H1 (cell line): ENCODE results near the gene EMP2. TPM values are rescaled to one million over a fixed set of nuclear protein-coding genes. Genes with fewer than 3 reads are reported as not detected.

Experiments used
- CTCF ChIA-PET: fragments of 300-600 bp; sonication (Branson Sonifier 250); formaldehyde crosslinking; loops from one replicate; lab custom pipeline; 2021; ENCODE audit not compliant: partially characterized antibody; lab: Charles Lee
- POLR2A ChIA-PET: fragments of 300-600 bp; sonication (Branson Sonifier 250); formaldehyde crosslinking; loops from one replicate; lab custom pipeline; 2021; ENCODE audit warnings: inconsistent platforms; ENCODE audit not compliant: partially characterized antibody; lab: Charles Lee
- DNase-seq, 2 experiments: peaks; one replicate each; pipeline versions ENCODE4 v3.0.0 to v3.0.0-alpha.2; 2010 to 2022; ENCODE audit warnings: low spot score in 2 of 2, low read depth in 1 of 2, mixed read lengths in 1 of 2
- FAIRE-seq: peaks from 2 replicates; lab custom pipeline; 2011; peaks lifted over from hg19 to GRCh38; lab: Jason Lieb, UNC
- H2AFZ ChIP-seq: 2 replicates; pipeline ENCODE4 v1.8.1; 2012; ENCODE audit warnings: low read length, inconsistent platforms
- H2AK5ac ChIP-seq: 2 replicates; pipeline ENCODE4 v1.6.1; 2013; ENCODE audit warnings: low read depth, low read length
- H2BK120ac ChIP-seq: replicated peaks from 2 replicates; pipeline ENCODE3; 2013; ENCODE audit warnings: low read depth, low read length, inconsistent platforms
- H2BK12ac ChIP-seq: 2 replicates; pipeline ENCODE4 v1.6.1; 2013; ENCODE audit warnings: low read depth, low read length
- H2BK15ac ChIP-seq: 2 replicates; pipeline ENCODE4 v1.6.1; 2013; ENCODE audit warnings: low read length
- H2BK20ac ChIP-seq: 2 replicates; pipeline ENCODE4 v1.6.1; 2013; ENCODE audit warnings: low read length
- H2BK5ac ChIP-seq: 2 replicates; pipeline ENCODE4 v1.6.1; 2013; ENCODE audit warnings: low read depth, low read length
- H3K14ac ChIP-seq: 2 replicates; pipeline ENCODE4 v1.6.1; 2013; ENCODE audit warnings: inconsistent platforms; ENCODE audit not compliant: insufficient read length
- H3K18ac ChIP-seq: 2 replicates; pipeline ENCODE4 v1.6.1; 2013; ENCODE audit warnings: low read length; ENCODE audit errors: extremely low read depth
- H3K23ac ChIP-seq: 2 replicates; pipeline ENCODE4 v1.6.1; 2013; ENCODE audit warnings: inconsistent platforms; ENCODE audit not compliant: insufficient read length
- H3K23me2 ChIP-seq: 2 replicates; pipeline ENCODE4 v1.6.1; 2013; ENCODE audit warnings: low read depth, low read length
- H3K27ac ChIP-seq: 2 replicates; pipeline ENCODE4 v1.6.1; 2011; ENCODE audit warnings: low read depth, low read length, inconsistent platforms
- H3K27me3 ChIP-seq, 4 experiments: replicated peaks in 1 of 4; 1 replicate in 1 of 4; 2 replicates in 3 of 4; pipeline versions ENCODE4 v1.6.1 to v1.8.1; 2011 to 2013; ENCODE audit warnings: low read length in 3 of 4, mild to moderate bottlenecking in 3 of 4, inconsistent platforms in 2 of 4, mixed read lengths in 2 of 4, moderate library complexity in 1 of 4; ENCODE audit not compliant: control insufficient read depth in 3 of 4, insufficient read depth in 3 of 4; ENCODE audit errors: extremely low read depth in 1 of 4
- H3K36me3 ChIP-seq, 4 experiments: 2 replicates each; pipeline versions ENCODE4 v1.6.1 to v1.8.1; 2011 to 2013; ENCODE audit warnings: mild to moderate bottlenecking in 4 of 4, low read length in 3 of 4, moderate library complexity in 2 of 4, control low read depth in 1 of 4, inconsistent platforms in 1 of 4; ENCODE audit not compliant: insufficient read depth in 4 of 4, control insufficient read depth in 2 of 4
- H3K4ac ChIP-seq: replicated peaks from 2 replicates; pipeline ENCODE3; 2013; ENCODE audit warnings: low read length, low read depth, mixed read lengths, inconsistent platforms; ENCODE audit not compliant: insufficient read length
- H3K4me1 ChIP-seq, 4 experiments: replicated peaks in 1 of 4; 1 replicate in 1 of 4; 2 replicates in 3 of 4; pipeline versions ENCODE4 v1.6.1 to v1.8.1; 2011 to 2013; ENCODE audit warnings: low read length in 3 of 4, inconsistent platforms in 2 of 4, mixed read lengths in 1 of 4; ENCODE audit not compliant: insufficient read depth in 4 of 4, control insufficient read depth in 3 of 4
- H3K4me2 ChIP-seq, 2 experiments: 2 replicates each; pipeline versions ENCODE4 v1.6.1 to v1.8.1; 2011 to 2013; ENCODE audit warnings: low read depth in 2 of 2, low read length in 2 of 2, control low read depth in 1 of 2, inconsistent platforms in 1 of 2, mild to moderate bottlenecking in 1 of 2; ENCODE audit not compliant: insufficient read depth in 1 of 2
- H3K4me3 ChIP-seq, 4 experiments: fragments of 200-600, 300-600 bp in 1 of 4; sonication (generic), shearing (Covaris generic), sonication (Bioruptor Twin) in 1 of 4; 2 replicates each; pipeline versions ENCODE4 v1.5.1 to v1.8.1; 2011 to 2016; ENCODE audit warnings: low read length in 4 of 4, low read depth in 3 of 4, control low read depth in 2 of 4, inconsistent platforms in 2 of 4, mild to moderate bottlenecking in 2 of 4, mixed read lengths in 1 of 4, moderate library complexity in 1 of 4; ENCODE audit not compliant: insufficient read depth in 2 of 4; ENCODE audit errors: extremely low read depth in 1 of 4
- H3K56ac ChIP-seq: replicated peaks from 2 replicates; pipeline ENCODE3; 2013; ENCODE audit warnings: low read depth, mild to moderate bottlenecking, mixed read lengths, low read length, inconsistent platforms; ENCODE audit not compliant: insufficient read length
- H3K79me1 ChIP-seq: 2 replicates; pipeline ENCODE4 v1.6.1; 2013; ENCODE audit warnings: low read depth, low read length, control low read depth
- H3K79me2 ChIP-seq, 2 experiments: 2 replicates each; pipeline versions ENCODE4 v1.6.1 to v1.8.1; 2012 to 2013; ENCODE audit warnings: low read length in 2 of 2, mild to moderate bottlenecking in 2 of 2, inconsistent platforms in 1 of 2; ENCODE audit not compliant: insufficient read depth in 2 of 2, control insufficient read depth in 1 of 2
- H3K9ac ChIP-seq, 4 experiments: replicated peaks in 1 of 4; 1 replicate in 1 of 4; 2 replicates in 3 of 4; pipeline versions ENCODE4 v1.6.1 to v1.8.1; 2011 to 2013; ENCODE audit warnings: low read depth in 3 of 4, low read length in 3 of 4, control low read depth in 2 of 4, mild to moderate bottlenecking in 2 of 4, moderate library complexity in 2 of 4, inconsistent platforms in 1 of 4; ENCODE audit errors: extremely low read depth in 1 of 4
- H3K9me3 ChIP-seq, 2 experiments: 2 replicates each; pipeline versions ENCODE4 v1.6.1 to v1.8.1; 2012 to 2013; ENCODE audit warnings: mild to moderate bottlenecking in 2 of 2, moderate library complexity in 2 of 2, control low read depth in 1 of 2, inconsistent platforms in 1 of 2, low read depth in 1 of 2, low read length in 1 of 2, mixed read lengths in 1 of 2; ENCODE audit not compliant: insufficient read depth in 2 of 2
- H4K20me1 ChIP-seq, 2 experiments: replicated peaks in 1 of 2; 2 replicates each; pipeline versions ENCODE3 to v1.8.1; 2011 to 2013; ENCODE audit warnings: inconsistent platforms in 2 of 2, low read length in 2 of 2, mild to moderate bottlenecking in 1 of 2; ENCODE audit not compliant: insufficient read depth in 2 of 2, control insufficient read depth in 1 of 2
- H4K5ac ChIP-seq: 2 replicates; pipeline ENCODE4 v1.6.1; 2013; ENCODE audit warnings: low read length, low read depth, mixed read lengths, inconsistent platforms; ENCODE audit not compliant: insufficient read length
- H4K8ac ChIP-seq: 2 replicates; pipeline ENCODE4 v1.8.0; 2013; ENCODE audit warnings: mild to moderate bottlenecking, moderate library complexity, low read length, inconsistent platforms; ENCODE audit not compliant: insufficient read depth; ENCODE audit errors: extremely low read depth
- H4K91ac ChIP-seq: replicated peaks from 2 replicates; pipeline ENCODE3; 2013; ENCODE audit warnings: low read length, mixed read lengths, inconsistent platforms; ENCODE audit not compliant: insufficient read length
- EGR1 ChIP-seq: IDR thresholded peaks from 2 replicates; pipeline ENCODE4 v1.6.1; 2011; ENCODE audit warnings: low read depth, low read length, borderline replicate concordance
- JUND ChIP-seq: IDR thresholded peaks from 2 replicates; pipeline ENCODE4 v1.6.1; 2011; ENCODE audit warnings: mild to moderate bottlenecking, improper control_type of control experiment, low read length
- NANOG ChIP-seq: IDR thresholded peaks from 2 replicates; pipeline ENCODE4 v1.6.1; 2011; ENCODE audit warnings: low read length, low read depth, mild to moderate bottlenecking, inconsistent platforms; ENCODE audit not compliant: insufficient read depth, poor library complexity, severe bottlenecking
- SP4 ChIP-seq: IDR thresholded peaks from 2 replicates; pipeline ENCODE4 v1.6.1; 2012; ENCODE audit warnings: low read length, inconsistent platforms
- SUZ12 ChIP-seq: fragments of 200-600 bp; sonication (generic); IDR thresholded peaks from 2 replicates; pipeline ENCODE4 v1.6.1; 2012; ENCODE audit warnings: mild to moderate bottlenecking, inconsistent platforms, low read length, moderate library complexity, mixed read lengths
- TAF7 ChIP-seq: optimal IDR thresholded peaks from 2 replicates; pipeline ENCODE3; 2011; ENCODE audit warnings: low read depth, mild to moderate bottlenecking, inconsistent platforms, low read length, moderate library complexity, borderline replicate concordance
- YY1 ChIP-seq: IDR thresholded peaks from 2 replicates; pipeline ENCODE4 v1.6.1; 2011; ENCODE audit warnings: low read depth, mild to moderate bottlenecking, low read length
- WGBS, 2 experiments: shearing (Covaris generic) in 1 of 2; methylation state at CpG; one replicate each; pipeline versions ENCODE4 v1.1.6 to v1.1.7; 2013 to 2015; ENCODE audit warnings: low lambda C conversion rate in 2 of 2, mixed read lengths in 2 of 2, inconsistent platforms in 1 of 2, low coverage in 1 of 2, missing lambda C conversion rate in 1 of 2; ENCODE audit not compliant: insufficient replicate concordance in 2 of 2, insufficient coverage in 1 of 2, insufficient read length in 1 of 2; ENCODE audit errors: extremely low coverage in 1 of 2, missing lambda C conversion rate in 1 of 2; 5-methylcytosine and 5-hydroxymethylcytosine counted together
- polyA plus RNA-seq, 7 experiments: library from polyadenylated mRNA; depleted of rRNA in 3 of 7; stranded (reverse) in 5 of 7; unstranded in 2 of 7; fragments of >200 nt in 5 of 7; fragments of 200-250 nt in 2 of 7; gene quantifications; 1 replicate in 5 of 7; 2 replicates in 1 of 7; 4 replicates in 1 of 7; pipeline versions ENCODE4 v1.2.1 to v1.2.3, GENCODE V29; 2011 to 2013; ENCODE audit warnings: missing spikeins in 2 of 7, mixed read lengths in 2 of 7
- total RNA-seq: library from RNA; stranded (reverse); fragmentation: NEBNext Ultra II Directional; extraction: Animal tissue kit (Norgen Biotek cat#: 25700); gene quantifications from 2 replicates; pipeline ENCODE4 v1.2.1, GENCODE V29; 2021
- TF ChIP-seq, protein P1 (sequence below): IDR thresholded peaks from 2 replicates; pipeline ENCODE4 v1.6.1; 2012; ENCODE audit warnings: inconsistent platforms

The EMP2 gene
- total and polyA plus RNA-seq, 2 of the 8 experiments (the other 6 are each of a cell fraction or from before 2014, with no cell fraction given): 22.6 to 23.3 TPM

DNA sequence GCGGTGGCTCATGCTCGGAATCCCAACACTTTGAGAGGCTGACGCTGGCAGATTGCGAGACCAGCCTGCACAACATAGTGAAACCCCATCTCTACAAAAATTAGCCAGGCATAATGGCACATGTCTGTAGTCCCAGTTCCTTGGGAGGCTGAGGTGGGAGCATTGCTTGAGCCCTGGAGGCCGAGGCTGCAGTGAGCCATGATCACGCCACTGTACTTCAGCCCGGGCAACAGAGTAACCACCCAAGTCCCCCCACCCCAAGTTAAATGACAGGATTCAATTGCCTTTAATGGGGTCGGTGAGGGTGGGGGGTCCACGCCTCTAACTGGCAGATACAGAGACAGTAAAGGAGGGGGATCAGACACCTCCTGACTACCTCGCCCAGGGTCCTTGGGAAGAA, 44.9 kb downstream of the EMP2 start:
- Histone ChIP-seq H3K56ac (no peak overlapping the region), H3K23me2 (no peaks in the 10 kb centered on the region), H2AFZ (no peak overlapping the region), H4K5ac (no peak overlapping the region), H3K23ac (no peak overlapping the region), H3K4me1 (no peaks in the 10 kb centered on the region), H2BK120ac (no peak overlapping the region), H3K79me1 (no peaks in the 10 kb centered on the region), H3K9ac (no peak overlapping the region), H3K4me2 (no peak overlapping the region), H3K27ac (no peak overlapping the region), H2BK20ac (no peak overlapping the region), H3K4ac (no peak overlapping the region), H4K20me1 (no peaks in the 10 kb centered on the region), H2AK5ac (no peak overlapping the region), H3K36me3 (no peaks in the 10 kb centered on the region; a peak in 2 of 8 replicates), H3K14ac (no peak overlapping the region), H4K91ac (no peak overlapping the region), H4K8ac (no peak overlapping the region), H2BK12ac (no peak overlapping the region), H2BK15ac (no peak overlapping the region), H2BK5ac (no peak overlapping the region), H3K9me3 (no peaks in the 10 kb centered on the region), H3K79me2 (no peaks in the 10 kb centered on the region), H3K4me3 (no peak overlapping the region), H3K27me3 (no peaks in the 10 kb centered on the region), H3K18ac (no peak overlapping the region)
- whole genome bisulfite sequencing, 2 experiments: 97% methylated on average over 10 of the region's 10 CpGs; no CpG with 5 or more reads in 1 of the 2 experiments
- DNase-seq (no peak), FAIRE-seq (no peak)
- ChIA-PET POLR2A (no interaction called here), CTCF (no interaction called here)
- TF ChIP-seq, protein P1, sequence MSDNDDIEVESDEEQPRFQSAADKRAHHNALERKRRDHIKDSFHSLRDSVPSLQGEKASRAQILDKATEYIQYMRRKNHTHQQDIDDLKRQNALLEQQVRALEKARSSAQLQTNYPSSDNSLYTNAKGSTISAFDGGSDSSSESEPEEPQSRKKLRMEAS: no peak
- no peak for TF ChIP-seq JUND
- no peak for TF ChIP-seq YY1
- TF ChIP-seq NANOG: no peak
- TF ChIP-seq SP4: no peak
- TF ChIP-seq TAF7: no peak
- TF ChIP-seq EGR1: no peak
- TF ChIP-seq SUZ12: no peak
